ENCODE measurements around the gene EHMT1. TPM values are rescaled to one million over a fixed set of nuclear protein-coding genes. Genes with fewer than 3 reads are reported as not detected.

EHMT1 gene
- 82.7 TPM for total RNA-seq
- long read RNA-seq, full-length matches to known transcripts, result 18 of 121 reads
- long read RNA-seq, partial matches to known transcripts, result 44 of 121 reads
- long read RNA-seq, other reads (novel, unspliced or antisense), result 59 of 121 reads

DNA sequence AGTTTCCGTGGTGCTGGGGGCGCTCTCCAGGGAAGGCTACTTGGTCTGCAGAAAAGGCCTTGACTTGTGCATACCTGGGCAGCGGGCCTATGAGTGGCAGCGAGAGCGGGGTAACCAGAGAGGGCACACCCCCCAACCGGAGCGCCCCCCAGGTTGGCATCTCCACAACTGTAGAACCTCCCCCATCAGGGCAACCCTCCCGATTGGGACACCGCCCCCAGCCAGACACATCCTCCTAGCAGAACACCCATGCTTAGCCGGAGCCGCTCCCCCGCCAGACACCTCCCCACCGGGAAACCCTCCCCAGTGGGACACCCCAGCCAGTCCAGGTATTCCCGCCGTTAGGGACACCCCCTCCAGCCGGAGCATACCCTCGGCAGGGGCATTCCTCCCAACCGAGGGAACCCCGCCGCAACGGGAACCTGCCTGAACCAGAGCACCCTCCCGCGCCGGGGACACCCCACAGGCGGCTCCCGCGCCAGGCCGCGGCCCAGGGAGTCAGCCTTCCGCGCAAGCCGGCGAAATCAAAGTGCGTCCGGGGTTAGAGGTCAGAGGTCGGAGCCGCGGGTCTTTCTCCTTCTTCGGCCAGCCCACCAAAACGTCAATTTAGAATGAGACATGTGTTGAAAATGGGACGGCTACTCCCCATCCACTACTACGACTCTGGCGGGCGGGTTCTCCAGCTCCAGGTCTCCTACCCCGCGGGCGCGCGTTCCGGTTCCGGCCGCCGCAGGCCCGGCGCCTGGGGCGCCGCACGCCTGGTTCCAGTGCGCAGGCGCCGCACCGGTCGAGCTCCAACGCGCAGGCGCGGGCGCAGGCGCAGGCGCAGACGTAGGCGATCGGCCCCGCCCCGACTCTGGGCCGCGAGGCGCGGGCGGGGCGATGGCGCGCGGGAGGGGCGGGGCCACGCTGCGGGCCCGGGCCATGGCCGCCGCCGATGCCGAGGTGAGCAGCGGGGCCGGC is at the start of gene EHMT1:
Gene EHMT1 (plus strand): TSS at position 901 of the 963 bp plus-strand sequence. CDS start 24 bp downstream, at position 925.
- Histone ChIP-seq H3K36me3 (peaks cover 35% of the 10 kb centered on the region), H3K4me3 (peak within 1 kb of the TSS; percentile 94), H3K27ac (peak within 1 kb of the TSS; percentile 93), H3K9me3 (no peaks in the 10 kb centered on the region), H3K27me3 (no peaks in the 10 kb centered on the region), H3K4me1 (peaks cover 38% of the 10 kb centered on the region)
- peak; percentile 93 for DNase-seq
- ATAC-seq, result peak; percentile 90
- intact Hi-C loops (cut with DNase I), result no loop called here
- TF ChIP-seq, protein P1, sequence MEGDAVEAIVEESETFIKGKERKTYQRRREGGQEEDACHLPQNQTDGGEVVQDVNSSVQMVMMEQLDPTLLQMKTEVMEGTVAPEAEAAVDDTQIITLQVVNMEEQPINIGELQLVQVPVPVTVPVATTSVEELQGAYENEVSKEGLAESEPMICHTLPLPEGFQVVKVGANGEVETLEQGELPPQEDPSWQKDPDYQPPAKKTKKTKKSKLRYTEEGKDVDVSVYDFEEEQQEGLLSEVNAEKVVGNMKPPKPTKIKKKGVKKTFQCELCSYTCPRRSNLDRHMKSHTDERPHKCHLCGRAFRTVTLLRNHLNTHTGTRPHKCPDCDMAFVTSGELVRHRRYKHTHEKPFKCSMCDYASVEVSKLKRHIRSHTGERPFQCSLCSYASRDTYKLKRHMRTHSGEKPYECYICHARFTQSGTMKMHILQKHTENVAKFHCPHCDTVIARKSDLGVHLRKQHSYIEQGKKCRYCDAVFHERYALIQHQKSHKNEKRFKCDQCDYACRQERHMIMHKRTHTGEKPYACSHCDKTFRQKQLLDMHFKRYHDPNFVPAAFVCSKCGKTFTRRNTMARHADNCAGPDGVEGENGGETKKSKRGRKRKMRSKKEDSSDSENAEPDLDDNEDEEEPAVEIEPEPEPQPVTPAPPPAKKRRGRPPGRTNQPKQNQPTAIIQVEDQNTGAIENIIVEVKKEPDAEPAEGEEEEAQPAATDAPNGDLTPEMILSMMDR (IDR thresholded peaks at IDR 0.05), result no peak

DNA sequence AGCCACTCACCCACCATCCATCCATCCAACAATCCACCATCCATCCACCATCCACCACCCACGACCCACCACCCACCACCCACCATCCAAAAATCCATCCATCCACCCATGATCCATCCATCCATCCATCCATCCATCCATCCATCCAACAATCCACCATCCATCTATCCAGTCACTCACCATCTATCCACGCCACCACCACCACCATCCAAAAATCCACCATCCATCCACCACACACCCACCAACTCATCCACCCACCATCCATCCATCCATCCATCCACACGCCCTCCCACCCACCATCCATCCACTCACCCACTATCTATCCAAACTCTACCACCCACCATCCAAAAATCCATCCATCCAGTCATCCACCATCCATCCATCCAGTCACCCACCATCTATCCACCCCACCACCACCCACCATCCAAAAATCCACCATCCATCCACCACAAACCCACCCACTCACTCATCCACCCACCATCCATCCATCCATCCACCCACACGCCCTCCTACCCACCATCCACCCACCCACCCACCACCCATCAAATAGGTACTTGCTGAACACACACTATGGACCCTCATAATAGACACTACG is 49.1 kb upstream of the EHMT1 start:
- TF ChIP-seq, protein P1 (IDR thresholded peaks at IDR 0.05), result no peak
- H3K9me3 ChIP-seq, result no peaks in the 10 kb centered on the region

DNA sequence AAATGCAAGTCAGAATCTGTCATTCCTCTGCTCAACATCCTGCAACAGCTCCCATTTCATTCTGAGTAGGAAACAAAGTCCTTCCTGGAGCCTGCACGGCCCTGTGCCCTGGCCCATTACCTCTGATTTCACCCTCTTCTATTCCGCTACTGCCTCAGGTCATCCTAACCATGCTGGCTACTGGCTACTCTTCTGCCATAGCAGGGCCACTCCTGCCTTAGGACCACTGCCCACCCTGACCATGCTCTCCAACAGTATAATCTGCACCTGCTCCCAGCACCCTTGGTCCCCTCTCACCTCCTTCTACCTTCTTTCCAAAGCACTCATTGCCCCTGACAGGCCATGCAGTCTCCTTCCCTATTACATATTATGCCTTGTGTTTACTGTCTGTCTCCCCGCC is 48.2 kb upstream of the EHMT1 start:
- Histone ChIP-seq H3K4me3 (no peak overlapping the region), H3K9me3 (no peaks in the 10 kb centered on the region), H3K36me3 (peaks cover 40% of the 10 kb centered on the region), H3K27ac (no peak overlapping the region), H3K27me3 (no peaks in the 10 kb centered on the region), H3K4me1 (no peaks in the 10 kb centered on the region)
- ATAC-seq, result no peak
- TF ChIP-seq, protein P1 (IDR thresholded peaks at IDR 0.05), result no peak
- no peak for DNase-seq
- intact Hi-C loops (cut with DNase I), result no loop called here

More for the DNA sequence above, 49.1 kb upstream of the EHMT1 start:
- intact Hi-C loops (cut with DNase I), result no loop called here
- no peak overlapping the region for H3K27ac ChIP-seq
- peaks cover 37% of the 10 kb centered on the region for H3K36me3 ChIP-seq
- no peaks in the 10 kb centered on the region for H3K4me1 ChIP-seq
- H3K4me3 ChIP-seq, result no peak overlapping the region
- ATAC-seq (no peak), DNase-seq (no peak)
- no peaks in the 10 kb centered on the region for H3K27me3 ChIP-seq

DNA sequence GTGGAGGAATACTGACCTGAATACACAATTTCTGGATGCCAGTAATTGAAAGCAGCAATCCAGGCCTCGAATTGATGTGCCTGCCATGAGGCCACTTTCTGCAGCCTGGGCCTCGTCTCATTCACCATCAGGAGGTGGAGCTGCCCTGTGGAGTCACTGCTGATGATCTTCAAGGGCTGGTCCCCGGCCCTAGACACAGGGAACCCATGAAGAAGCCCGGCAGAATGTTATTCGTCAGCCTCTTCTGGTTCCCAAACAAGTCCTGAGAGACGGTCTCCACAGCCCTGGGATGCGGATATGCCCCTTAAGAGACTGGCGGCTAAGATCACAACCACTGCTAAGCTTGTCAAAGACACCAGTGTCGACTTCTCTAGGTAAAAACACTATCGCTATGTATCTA is 44.6 kb upstream of the EHMT1 start:
- intact Hi-C loops (cut with DNase I), result no loop called here
- DNase-seq (no peak), ATAC-seq (no peak)
- Histone ChIP-seq H3K4me1 (peaks cover 23% of the 10 kb centered on the region), H3K36me3 (peaks cover 50% of the 10 kb centered on the region), H3K4me3 (no peak overlapping the region), H3K27ac (no peak overlapping the region), H3K27me3 (no peaks in the 10 kb centered on the region), H3K9me3 (no peaks in the 10 kb centered on the region)
- TF ChIP-seq, protein P1 (IDR thresholded peaks at IDR 0.05), result no peak

DNA sequence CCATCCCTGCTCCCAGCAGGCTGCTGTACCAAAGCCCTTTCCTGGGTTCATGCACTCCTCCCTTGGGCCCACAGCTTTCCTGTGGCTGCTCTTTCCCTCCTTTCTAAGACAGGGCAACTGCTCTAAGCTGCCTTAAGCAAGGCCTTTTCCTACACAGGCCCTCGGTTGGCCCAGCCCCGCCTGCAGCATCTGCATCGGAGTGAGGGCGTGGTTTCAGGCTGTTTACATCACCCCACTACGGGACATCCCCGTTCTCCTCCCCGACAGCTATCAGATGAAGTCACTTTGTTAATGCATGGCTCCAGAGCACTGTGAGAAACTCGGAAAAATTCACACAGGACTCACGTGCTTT is 43.5 kb upstream of the EHMT1 start:
- H3K27ac ChIP-seq, result no peak overlapping the region
- TF ChIP-seq, protein P1 (IDR thresholded peaks at IDR 0.05), result no peak
- no peaks in the 10 kb centered on the region for H3K9me3 ChIP-seq
- DNase-seq, result no peak
- H3K27me3 ChIP-seq, result no peaks in the 10 kb centered on the region
- H3K36me3 ChIP-seq, result peaks cover 48% of the 10 kb centered on the region
- ATAC-seq, result no peak
- peaks cover 27% of the 10 kb centered on the region for H3K4me1 ChIP-seq
- H3K4me3 ChIP-seq, result no peak overlapping the region
- intact Hi-C loops (cut with DNase I), result no loop called here

Data from upper lobe of right lung (tissue), 1 donor.